ENCODE measurements around the gene PLIN5.

PLIN5 gene

GRCh38 chr19:4519521-4520277 lies 15.3 kb downstream of the PLIN5 start:
- DNase-seq, result no peak

DNA sequence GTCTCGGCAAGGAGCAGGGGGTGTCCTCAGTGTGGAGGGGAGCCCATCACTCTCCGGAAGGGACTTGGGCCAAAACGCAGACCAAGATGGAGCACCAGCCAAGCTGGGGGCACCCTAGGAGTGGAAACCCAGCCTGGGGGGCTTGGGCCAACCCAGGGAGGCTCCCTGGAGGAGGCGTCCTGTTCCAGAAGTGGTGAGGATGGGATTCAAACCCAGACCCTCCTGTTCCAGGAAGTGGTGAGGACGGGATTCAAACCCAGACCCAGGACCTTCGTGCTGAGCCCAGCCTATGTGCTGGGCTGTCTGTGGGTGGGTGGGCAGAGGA lies 15.9 kb downstream of the PLIN5 start:
- no peak for DNase-seq

GRCh38 chr19:4518345-4519171 lies 16.5 kb downstream of the PLIN5 start, which contains the start of gene PLIN4:
PLIN4 (minus strand) TSS chr19:4518486; CDS start chr19:4518272, 214 bp downstream.
- no peak for DNase-seq

DNA sequence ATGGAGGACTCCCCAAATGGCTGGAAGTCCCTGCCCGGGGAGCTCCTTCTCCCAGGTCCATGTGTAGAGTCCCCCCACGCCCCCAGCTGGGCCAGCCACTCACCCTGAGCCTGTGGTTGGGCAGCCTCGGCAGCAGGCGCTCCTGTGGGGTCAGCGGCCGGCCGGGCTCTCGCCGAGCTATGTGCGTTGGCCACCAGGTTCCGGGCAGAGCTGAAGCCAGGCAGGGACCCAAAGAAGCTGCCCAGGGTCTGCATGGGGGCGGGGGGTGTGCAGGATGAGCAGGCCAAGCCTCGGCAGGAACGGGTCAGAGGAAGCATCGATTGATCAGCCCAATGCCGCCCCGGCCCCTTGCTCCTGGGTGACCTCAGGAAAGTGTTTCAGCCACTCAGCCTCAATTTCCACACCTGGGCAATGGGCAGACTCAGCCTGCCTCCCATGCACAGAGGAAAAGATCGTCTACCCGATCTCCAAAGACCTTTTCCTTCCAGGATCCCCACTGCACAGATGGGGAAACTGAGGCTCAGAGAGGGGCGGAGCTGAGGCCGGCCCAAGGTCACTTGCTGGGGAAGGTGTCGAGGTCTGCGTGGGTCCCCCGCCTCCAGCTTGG lies 17.5 kb downstream of the PLIN5 start:
- DNase-seq, result no peak

GRCh38 chr19:4516939-4517300 lies 18.1 kb downstream of the PLIN5 start:
- no peak for DNase-seq

DNA sequence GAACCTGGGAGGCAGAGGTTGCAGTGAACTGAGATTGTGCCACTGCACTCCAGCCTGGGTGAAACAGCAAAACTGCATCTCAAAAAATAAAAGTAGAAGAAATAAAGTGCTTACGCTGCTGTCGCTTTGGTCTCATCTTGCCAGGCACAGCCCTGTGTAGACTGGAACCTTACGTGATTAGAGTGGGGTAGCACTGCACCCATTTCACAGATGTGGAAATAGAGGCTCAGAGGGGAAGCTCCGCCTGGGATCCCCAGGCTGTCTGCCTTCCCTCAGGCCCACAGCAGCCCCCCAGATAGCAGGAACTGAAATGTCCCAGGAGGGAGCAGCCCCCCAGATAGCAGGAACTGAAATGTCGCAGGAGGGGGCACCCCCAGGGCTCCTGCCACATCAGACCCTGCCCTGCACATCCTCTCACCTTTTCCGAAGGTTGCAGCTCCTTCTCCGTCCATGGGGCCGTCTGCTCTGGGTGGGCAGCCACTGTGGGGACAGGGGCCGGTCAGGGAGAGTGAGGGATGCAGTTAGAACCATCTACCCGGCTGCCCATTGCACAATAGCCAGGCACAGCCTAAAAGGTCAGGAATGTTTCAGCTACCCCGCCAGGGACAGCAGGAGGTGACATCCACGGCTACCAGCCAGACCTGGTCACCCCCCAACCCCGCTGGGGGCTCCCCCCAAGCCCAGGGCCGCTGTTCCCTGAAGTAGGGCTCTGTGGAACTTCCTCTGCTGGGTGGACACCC lies 18.7 kb downstream of the PLIN5 start:
- no peak for DNase-seq

GRCh38 chr19:4515732-4516131 lies 19.3 kb downstream of the PLIN5 start:
- DNase-seq, result no peak

DNA sequence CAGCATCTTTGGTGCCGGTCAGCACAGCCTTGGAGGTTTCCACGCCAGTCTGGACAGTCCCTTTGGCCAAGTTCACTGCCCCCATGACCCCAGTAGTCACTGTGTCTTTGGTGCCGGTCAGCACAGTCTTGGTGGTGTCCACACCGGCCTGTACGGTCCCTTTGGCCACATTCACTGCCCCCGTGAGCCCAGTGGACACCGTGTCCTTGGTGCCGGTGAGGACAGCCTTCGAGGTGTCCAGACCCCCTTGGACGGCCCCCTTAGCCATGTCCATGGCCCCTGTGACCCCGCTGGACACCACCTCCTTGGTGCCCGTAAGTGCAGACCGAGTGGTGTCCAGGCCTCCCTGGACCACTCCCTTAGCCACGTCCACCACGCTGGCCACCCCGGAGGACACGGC lies 21.8 kb downstream of the PLIN5 start:
- no peak for DNase-seq

DNA sequence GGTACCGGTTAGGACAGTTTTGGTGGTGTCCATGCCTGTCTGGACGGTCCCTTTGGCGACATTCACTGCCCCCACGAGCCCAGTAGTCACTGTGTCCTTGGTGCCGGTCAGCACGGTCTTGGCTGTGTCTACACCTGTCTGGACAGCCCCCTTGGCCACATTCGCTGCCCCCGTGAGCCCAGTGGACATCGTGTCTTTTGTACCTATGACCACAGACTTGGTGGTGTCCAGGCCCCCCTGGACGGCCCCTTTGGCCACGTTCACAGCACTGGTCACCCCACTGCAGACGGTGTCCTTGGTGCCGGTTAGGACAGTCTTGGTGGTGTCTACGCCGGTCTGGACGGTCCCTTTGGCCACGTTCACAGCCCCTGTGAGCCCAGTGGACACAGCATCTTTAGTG lies 23.0 kb downstream of the PLIN5 start:
- no peak for DNase-seq

DNA sequence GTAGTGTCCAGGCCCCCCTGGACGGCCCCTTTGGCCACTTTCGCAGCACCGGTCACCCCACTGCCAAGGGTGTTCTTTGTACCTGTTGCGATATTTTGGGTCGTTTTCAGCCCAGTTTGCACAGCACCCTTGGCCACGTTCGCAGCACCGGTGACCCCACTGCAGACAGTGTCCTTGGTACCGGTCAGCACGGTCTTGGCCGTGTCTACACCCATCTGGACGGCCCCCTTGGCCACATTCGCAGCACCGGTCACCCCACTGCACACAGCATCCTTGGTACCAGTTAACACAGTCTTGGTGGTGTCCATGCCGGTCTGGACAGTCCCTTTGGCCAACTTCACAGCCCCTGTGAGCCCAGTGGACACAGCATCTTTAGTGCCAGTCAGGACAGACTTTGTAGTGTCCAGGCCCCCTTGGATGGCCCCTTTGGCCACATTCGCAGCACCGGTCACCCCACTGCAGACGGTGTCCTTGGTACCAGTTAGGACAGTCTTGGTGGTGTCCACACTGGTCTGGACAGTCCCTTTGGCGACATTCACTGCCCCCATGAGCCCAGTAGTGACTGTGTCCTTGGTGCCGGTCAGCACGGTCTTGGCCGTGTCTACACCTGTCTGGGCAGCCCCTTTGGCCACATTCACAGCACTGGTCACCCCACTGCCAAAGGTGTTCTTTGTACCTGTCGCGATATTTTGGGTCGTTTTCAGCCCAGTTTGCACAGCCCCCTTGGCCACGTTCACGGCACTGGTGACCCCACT lies 23.5 kb downstream of the PLIN5 start:
- no peak for DNase-seq

GRCh38 chr19:4510435-4511255 lies 24.4 kb downstream of the PLIN5 start:
- DNase-seq, result no peak

DNA sequence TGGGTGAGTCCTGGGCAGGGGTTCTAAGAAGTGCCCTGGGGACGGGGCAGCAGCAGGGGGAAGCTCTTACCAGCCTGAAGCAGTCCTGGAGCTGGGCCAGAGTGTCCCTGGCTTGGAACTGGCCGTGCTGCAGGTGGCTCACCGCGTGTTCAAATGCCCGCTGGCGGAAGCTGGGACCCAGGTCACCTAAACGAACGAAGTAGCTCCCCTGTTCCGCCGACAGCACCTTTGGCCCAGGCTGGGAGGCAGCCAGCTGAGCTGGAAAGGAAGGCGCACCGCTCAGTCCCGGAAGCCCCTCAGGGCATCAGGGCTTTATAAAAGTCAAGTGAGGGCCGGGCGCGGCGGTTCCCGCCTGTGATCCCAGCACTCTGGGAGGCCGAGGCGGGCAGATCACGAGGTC lies 26.3 kb downstream of the PLIN5 start:
- DNase-seq, result no peak

GRCh38 chr19:4507804-4508203 lies 27.2 kb downstream of the PLIN5 start:
- no peak for DNase-seq

- DNase-seq, result no peak
Measured at GRCh38 chr19:4507150-4507452, 27.9 kb downstream of the PLIN5 start.

DNA sequence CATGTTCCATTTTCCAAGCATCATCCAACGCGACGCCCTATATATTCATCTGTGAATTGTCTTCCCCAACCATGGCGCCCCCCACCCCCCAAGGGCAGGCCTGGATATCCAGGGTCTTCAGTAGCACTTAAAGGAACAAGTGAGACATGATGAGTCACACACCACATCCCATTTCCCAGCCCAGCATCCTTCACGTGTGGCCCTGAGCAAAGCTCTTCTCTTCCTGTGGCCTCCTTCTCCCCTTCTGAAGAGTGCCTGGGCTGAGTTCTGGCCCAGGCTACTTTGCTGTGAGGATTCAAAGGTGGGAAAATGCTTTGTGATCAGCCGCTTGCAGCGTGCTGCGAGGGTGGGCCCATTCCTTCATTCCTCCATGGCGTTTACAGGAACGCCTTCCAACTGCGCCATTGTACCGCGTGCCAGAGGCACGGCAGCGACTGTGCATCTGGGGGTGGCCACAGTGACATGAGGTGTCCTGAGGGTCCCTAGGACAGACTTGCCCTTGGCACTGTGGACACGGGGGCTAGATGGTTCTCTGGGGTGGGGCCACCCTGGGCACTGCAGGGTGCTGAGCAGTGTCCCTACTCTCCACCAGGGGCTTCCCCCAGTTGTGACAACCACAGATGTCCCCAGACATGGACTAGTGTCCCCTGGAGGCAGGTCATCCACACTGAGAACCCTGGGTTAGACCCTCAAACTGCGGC lies 28.4 kb downstream of the PLIN5 start:
- no peak for DNase-seq

DNA sequence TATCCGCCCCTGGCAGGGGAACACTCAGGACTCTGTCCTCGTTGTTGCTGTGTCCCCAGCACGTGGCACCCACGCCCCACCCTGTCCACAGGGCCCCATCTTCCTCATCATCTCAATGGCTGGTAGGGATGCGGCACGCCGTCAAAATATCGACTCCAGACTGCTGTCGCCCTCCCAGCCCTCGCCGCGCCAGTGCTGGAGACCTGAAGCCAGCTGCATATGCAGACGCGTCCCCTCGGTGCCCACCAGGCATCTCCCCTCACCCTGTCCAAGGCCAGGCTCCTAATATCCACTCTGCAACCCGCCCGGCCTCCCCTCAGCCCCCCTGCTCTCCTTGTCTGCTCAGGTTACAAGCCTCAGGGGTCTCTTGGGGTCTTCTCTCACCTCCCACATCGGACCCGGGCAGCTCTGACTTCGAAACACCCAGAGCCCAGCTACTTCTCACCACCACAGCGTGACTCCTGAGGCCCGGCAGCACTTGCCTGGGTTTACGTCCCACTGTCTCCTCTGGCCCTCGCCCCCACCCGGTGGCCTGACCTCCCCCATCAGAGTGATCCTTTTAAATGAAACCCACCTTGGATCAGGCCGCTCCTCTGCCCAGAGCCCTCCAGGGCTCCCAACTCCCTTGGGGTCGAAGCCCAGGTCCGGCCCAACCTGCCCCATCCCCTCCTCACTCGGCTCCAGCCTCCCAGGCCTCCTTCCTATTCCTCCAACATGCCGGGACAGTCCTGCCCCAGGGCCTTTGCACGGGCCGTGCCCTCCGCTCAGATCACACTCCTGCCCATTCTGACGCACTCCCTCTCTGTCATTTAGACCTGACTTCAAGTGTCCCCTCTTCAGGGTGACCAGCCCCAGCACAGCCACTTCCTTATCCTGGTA lies 29.2 kb downstream of the PLIN5 start:
- DNase-seq, result no peak

DNA sequence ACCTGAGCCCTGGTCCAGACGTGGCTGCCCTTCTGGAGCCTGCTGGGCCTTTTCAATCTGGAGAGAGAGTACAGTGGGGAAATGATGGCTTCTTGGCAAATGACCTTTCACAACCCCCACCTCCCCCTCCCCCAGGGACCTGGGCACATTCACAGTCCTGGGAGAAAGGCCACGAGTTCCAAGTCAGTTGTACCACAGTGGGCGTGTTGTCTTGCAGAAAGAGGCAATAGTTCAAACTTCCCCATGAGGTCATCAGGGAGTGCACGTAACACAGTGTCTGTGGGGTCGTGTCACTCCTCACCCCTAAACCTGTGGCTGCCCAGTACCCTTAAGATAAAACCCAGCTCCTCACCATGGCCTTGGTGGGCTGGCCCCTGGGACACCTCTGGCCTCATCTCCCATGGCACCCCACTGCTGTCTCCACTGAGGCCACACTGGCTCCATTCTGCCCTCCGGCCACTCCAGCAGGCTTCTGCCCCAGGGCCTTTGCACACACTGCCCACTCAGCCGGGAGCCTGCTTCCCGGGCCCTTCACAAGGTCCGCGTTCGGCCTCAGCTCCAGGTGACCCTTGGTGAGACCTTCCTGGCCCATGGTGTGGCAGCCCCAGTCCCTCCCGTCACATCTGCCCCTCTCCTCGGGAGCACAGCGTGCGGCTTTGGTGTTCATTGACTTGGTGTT lies 30.0 kb downstream of the PLIN5 start:
- no peak for DNase-seq

DNA sequence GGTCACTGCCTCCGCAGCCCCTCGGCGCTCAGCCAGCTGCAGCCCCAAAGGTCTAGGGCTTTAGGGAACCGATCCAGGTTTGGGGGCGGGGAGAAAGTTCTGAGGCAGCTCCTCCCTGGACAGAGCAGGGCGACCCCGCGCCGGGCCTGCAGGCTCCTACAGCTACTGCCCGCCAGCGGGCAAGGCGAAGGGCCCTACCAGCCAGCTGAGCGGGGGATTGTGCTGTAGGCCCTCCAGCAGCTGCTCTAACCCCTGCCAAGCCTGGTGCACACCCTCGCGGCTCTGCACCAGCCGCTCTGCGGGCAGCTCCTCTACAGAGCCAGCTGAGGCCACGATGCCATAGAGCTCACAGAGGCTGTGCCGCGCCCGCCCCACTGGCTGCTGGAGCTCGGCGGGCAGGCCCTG lies 30.7 kb downstream of the PLIN5 start:
- no peak for DNase-seq

DNA sequence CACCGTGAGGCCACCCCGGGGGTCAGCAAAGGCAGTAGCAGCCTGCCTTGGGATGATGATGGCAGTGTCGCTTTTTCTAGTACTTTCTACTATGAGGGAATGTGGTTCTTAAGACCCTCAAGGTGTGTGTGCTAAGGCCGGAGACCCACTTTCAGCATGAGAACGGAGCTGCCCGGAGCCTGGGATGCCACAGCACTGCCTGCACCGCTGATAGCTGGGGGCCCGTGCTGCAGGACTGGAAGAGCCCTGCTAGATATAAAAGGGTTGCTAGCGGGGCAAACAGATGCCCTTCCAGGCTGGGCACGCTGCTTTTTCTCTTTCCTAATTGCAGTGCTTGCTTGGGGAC lies 31.2 kb downstream of the PLIN5 start:
- no peak for DNase-seq
